Endothelial cell of umbilical vein (primary cell): ENCODE data around the gene LARP1B. TPM values are rescaled to one million over a fixed set of nuclear protein-coding genes. Genes with fewer than 3 reads are reported as not detected.

Experiments used
- BruUV-seq: library from RNA; stranded (reverse); fragments of 400-500 nt; replicated peaks from 2 replicates; lab custom pipeline; 2021; lab: Mats Ljungman, UMichigan
- CTCF ChIA-PET: fragments of 300-600, 350-600 bp; sonication (Branson Sonifier 250); formaldehyde crosslinking; loops from one replicate; lab custom pipeline; 2021; ENCODE audit warnings: antibody characterized with exemption, inconsistent platforms; lab: Charles Lee
- POLR2A ChIA-PET: fragments of 300-600, 350-600 bp; sonication (Branson Sonifier 250); formaldehyde crosslinking; loops from one replicate; lab custom pipeline; 2021; ENCODE audit warnings: antibody characterized with exemption, inconsistent platforms; lab: Charles Lee
- DNase-seq: peaks from one replicate; pipeline ENCODE4 v3.0.0-alpha.2; 2011; ENCODE audit warnings: low read depth, low spot score
- FAIRE-seq: peaks from 2 replicates; lab custom pipeline; 2011; peaks lifted over from hg19 to GRCh38; lab: Jason Lieb, UNC
- H2AFZ ChIP-seq: 2 replicates; pipeline ENCODE4 v1.6.0; 2012; ENCODE audit warnings: low read depth, low read length, control low read depth, inconsistent platforms
- H3K27ac ChIP-seq: 2 replicates; pipeline ENCODE4 v1.5.1; 2011; ENCODE audit warnings: low read depth, mild to moderate bottlenecking, control low read depth, low read length, moderate library complexity; ENCODE audit not compliant: insufficient read depth
- H3K27me3 ChIP-seq, 2 experiments: 2 replicates each; pipeline versions ENCODE4 v1.6.0 to v1.6.1; 2011; ENCODE audit warnings: low read length in 2 of 2, mixed read lengths in 1 of 2; ENCODE audit not compliant: control insufficient read depth in 2 of 2, insufficient read depth in 2 of 2
- H3K36me3 ChIP-seq, 2 experiments: 2 replicates in 1 of 2; 3 replicates in 1 of 2; pipeline ENCODE4 v1.5.1; 2011; ENCODE audit warnings: low read length in 2 of 2, mild to moderate bottlenecking in 1 of 2, moderate library complexity in 1 of 2; ENCODE audit not compliant: control insufficient read depth in 2 of 2, insufficient read depth in 2 of 2; ENCODE audit errors: extremely low read depth in 1 of 2
- H3K4me1 ChIP-seq: 3 replicates; pipeline ENCODE4 v1.5.1; 2011; ENCODE audit warnings: mild to moderate bottlenecking, low read length; ENCODE audit not compliant: control insufficient read depth, insufficient read depth; ENCODE audit errors: extremely low read depth
- H3K4me2 ChIP-seq: 2 replicates; pipeline ENCODE4 v1.6.1; 2011; ENCODE audit warnings: low read length, control low read depth, mixed read lengths; ENCODE audit not compliant: insufficient read depth
- H3K4me3 ChIP-seq, 3 experiments: fragments of 200-600 bp in 1 of 3; sonication (generic), shearing (Covaris generic) in 1 of 3; replicated peaks in 1 of 3; 2 replicates each; pipeline ENCODE4 v1.5.1; 2011 to 2016; ENCODE audit warnings: control low read depth in 3 of 3, low read length in 3 of 3, mild to moderate bottlenecking in 2 of 3, inconsistent platforms in 1 of 3, low read depth in 1 of 3, moderate library complexity in 1 of 3; ENCODE audit not compliant: insufficient read depth in 1 of 3
- H3K79me2 ChIP-seq: 2 replicates; pipeline ENCODE4 v1.6.0; 2012; ENCODE audit warnings: low read length, inconsistent platforms; ENCODE audit not compliant: control insufficient read depth, insufficient read depth
- H3K9ac ChIP-seq: replicated peaks from 2 replicates; pipeline ENCODE3; 2011; ENCODE audit warnings: low read length, control low read depth; ENCODE audit not compliant: insufficient read depth; ENCODE audit errors: extremely low read depth
- H3K9me1 ChIP-seq: replicated peaks from 3 replicates; pipeline ENCODE4 v1.6.0; 2011; ENCODE audit warnings: mild to moderate bottlenecking, low read length; ENCODE audit not compliant: control insufficient read depth, insufficient read depth; ENCODE audit errors: extremely low read depth
- H3K9me3 ChIP-seq: replicated peaks from 2 replicates; pipeline ENCODE4 v1.5.1; 2012; ENCODE audit warnings: low read length, inconsistent platforms; ENCODE audit not compliant: control insufficient read depth, insufficient read depth
- H4K20me1 ChIP-seq: replicated peaks from 2 replicates; pipeline ENCODE3; 2011; ENCODE audit warnings: mild to moderate bottlenecking, low read length; ENCODE audit not compliant: control insufficient read depth, insufficient read depth; ENCODE audit errors: extremely low read depth
- FOS ChIP-seq: IDR thresholded peaks from 2 replicates; pipeline ENCODE4 v1.6.1; 2011; ENCODE audit warnings: mild to moderate bottlenecking, low read length, moderate library complexity, borderline replicate concordance; ENCODE audit not compliant: insufficient read depth
- JUN ChIP-seq: IDR thresholded peaks from 2 replicates; pipeline ENCODE4 v1.6.1; 2011; ENCODE audit warnings: borderline replicate concordance, low read depth; ENCODE audit not compliant: insufficient read length, insufficient read depth
- dilution Hi-C: fragments of 300-500 bp; cut with MboI; formaldehyde crosslinking; loops from one replicate; pipeline ENCODE4 v1.15.0; 2019; ENCODE audit warnings: low sequenced_read_pairs; ENCODE audit not compliant: extremely low pct_ligation_motif_present
- intact Hi-C: fragments of 100-400 bp; cut with micrococcal nuclease; formaldehyde crosslinking; loops from one replicate; pipeline ENCODE4 v1.10.0; 2022
- polyA plus RNA-seq, 4 experiments: library from polyadenylated mRNA; depleted of rRNA in 3 of 4; stranded (reverse) in 3 of 4; unstranded in 1 of 4; fragments of >200 nt; gene quantifications; 2 replicates each; pipeline versions ENCODE4 v1.2.1 to v1.2.3, GENCODE V29; 2011 to 2012; ENCODE audit warnings: missing spikeins in 1 of 4
- total RNA-seq: library from RNA; stranded (reverse); gene quantifications from 2 replicates; pipeline ENCODE4 v1.2.3, GENCODE V29; 2021
- TF ChIP-seq, protein P1 (sequence below), 2 donors: IDR thresholded peaks; 1 replicate in 1 of 2; 2 replicates in 1 of 2; pipeline ENCODE4 v1.5.1; 2011; ENCODE audit warnings: low read length in 2 of 2, mild to moderate bottlenecking in 2 of 2, moderate library complexity in 2 of 2, control low read depth in 1 of 2, inconsistent platforms in 1 of 2, low read depth in 1 of 2; ENCODE audit not compliant: insufficient read depth in 1 of 2; ENCODE audit errors: extremely low read depth in 1 of 2

LARP1B gene
- total and polyA plus RNA-seq, 2 donors (not counting 3 experiments of a cell fraction or from before 2014, with no cell fraction given) = 7.3 to 28.8 TPM

- ChIA-PET CTCF (interaction anchor here (0.8 to 1.5 kb wide), 6 partner anchors 8 to 102 kb away, joined by 3 to 7 read pairs (median 4); partner anchors contain the start of gene LARP1B), POLR2A (no interaction called here)
- BruUV-seq = TSS peak; percentile 82
- TF ChIP-seq, protein P1, sequence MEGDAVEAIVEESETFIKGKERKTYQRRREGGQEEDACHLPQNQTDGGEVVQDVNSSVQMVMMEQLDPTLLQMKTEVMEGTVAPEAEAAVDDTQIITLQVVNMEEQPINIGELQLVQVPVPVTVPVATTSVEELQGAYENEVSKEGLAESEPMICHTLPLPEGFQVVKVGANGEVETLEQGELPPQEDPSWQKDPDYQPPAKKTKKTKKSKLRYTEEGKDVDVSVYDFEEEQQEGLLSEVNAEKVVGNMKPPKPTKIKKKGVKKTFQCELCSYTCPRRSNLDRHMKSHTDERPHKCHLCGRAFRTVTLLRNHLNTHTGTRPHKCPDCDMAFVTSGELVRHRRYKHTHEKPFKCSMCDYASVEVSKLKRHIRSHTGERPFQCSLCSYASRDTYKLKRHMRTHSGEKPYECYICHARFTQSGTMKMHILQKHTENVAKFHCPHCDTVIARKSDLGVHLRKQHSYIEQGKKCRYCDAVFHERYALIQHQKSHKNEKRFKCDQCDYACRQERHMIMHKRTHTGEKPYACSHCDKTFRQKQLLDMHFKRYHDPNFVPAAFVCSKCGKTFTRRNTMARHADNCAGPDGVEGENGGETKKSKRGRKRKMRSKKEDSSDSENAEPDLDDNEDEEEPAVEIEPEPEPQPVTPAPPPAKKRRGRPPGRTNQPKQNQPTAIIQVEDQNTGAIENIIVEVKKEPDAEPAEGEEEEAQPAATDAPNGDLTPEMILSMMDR (IDR thresholded peaks at IDR 0.05; ENCODE audit: extremely low read depth in 1 of 2, insufficient read depth in 1 of 2, low read depth in 1 of 2, low read length in 2 of 2) = no peak
- TF ChIP-seq FOS = peak; percentile 85
- TF ChIP-seq JUN = peak; percentile 98
- Histone ChIP-seq H3K36me3 (no peaks in the 10 kb centered on the region), H3K9me1 (no peaks in the 10 kb centered on the region), H3K4me1 (peaks cover 60% of the 10 kb centered on the region), H2AFZ (no peak overlapping the region), H3K4me2 (peak overlapping the region; percentile 98), H3K4me3 (peak overlapping the region in 1 of 3 experiments; percentile 48), H3K9ac (peak overlapping the region; percentile 86), H3K9me3 (no peaks in the 10 kb centered on the region), H3K27ac (peak overlapping the region; percentile 99), H4K20me1 (no peaks in the 10 kb centered on the region), H3K27me3 (no peaks in the 10 kb centered on the region), H3K79me2 (no peaks in the 10 kb centered on the region)
- dilution Hi-C loops (no loop called here), intact Hi-C loops (loop anchor here (1.0 to 5.0 kb wide), 5 partner anchors 8 to 381 kb away; partner anchors contain the start of genes HSPA4L and PLK4)
- DNase-seq = peak; percentile 87
- FAIRE-seq = peak; percentile 69
Measured at GRCh38 chr4:128163177-128164117, 102.3 kb downstream of the LARP1B start.
